ENCODE data around the gene ACTN1. TPM values are rescaled to one million over a fixed set of nuclear protein-coding genes. Genes with fewer than 3 reads are reported as not detected.
A peak's percentile ranks its signal among the peaks of the same experiment; 100 is the strongest.

The ACTN1 gene
- total RNA-seq, 4 donors from 2014 or later: 958 to 2,110 (median 1,439) TPM

- 50% methylated on average over 3 of the region's 3 CpGs for WGBS
- TF ChIP-seq POLR2AphosphoS5 (IDR thresholded peaks at IDR 0.05) (no peak), EP300 (IDR thresholded peaks at IDR 0.05) (no peak), POLR2A (IDR thresholded peaks at IDR 0.05; ENCODE audit: low read depth) (no peak), CTCF (IDR thresholded peaks at IDR 0.05) (no peak)
- Histone ChIP-seq H3K4me3 (no peak overlapping the region), H3K27me3 (no peaks in the 10 kb centered on the region), H3K9me3 (no peaks in the 10 kb centered on the region), H3K27ac (replicated peaks in 1 of 4) (peak overlapping the region; percentile 90 to 98 (median 97)), H3K4me1 (peaks cover 97 to 100% (median 100%) of the 10 kb centered on the region in 4 donors), H3K36me3 (peaks cover 0 to 8% (median 0%) of the 10 kb centered on the region in 4 donors)
- intact Hi-C loops (cut with DNase I): loop anchor here (5.0 kb wide), 1 partner anchor 37 kb away; the partner anchor contains the start of gene ACTN1
- no peak for DNase-seq (ENCODE audit: extremely low spot score)
Measured at GRCh38 chr14:68940614-68941185, 38.4 kb downstream of the ACTN1 start.

- Histone ChIP-seq H3K4me1 (peaks cover 97 to 100% (median 100%) of the 10 kb centered on the region in 4 donors), H3K4me3 (peak overlapping the region in 1 of 4 donors; percentile 9), H3K27me3 (no peaks in the 10 kb centered on the region), H3K36me3 (peaks cover 0 to 8% (median 0%) of the 10 kb centered on the region in 4 donors), H3K9me3 (no peaks in the 10 kb centered on the region), H3K27ac (replicated peaks in 1 of 4) (peak overlapping the region; percentile 90 to 98 (median 97))
- intact Hi-C loops (cut with DNase I): loop anchor here (5.0 kb wide), 1 partner anchor 37 kb away; the partner anchor contains the start of gene ACTN1
- 21% methylated on average over 3 of the region's 9 CpGs for WGBS
- no peak for DNase-seq (ENCODE audit: extremely low spot score)
- TF ChIP-seq POLR2A (IDR thresholded peaks at IDR 0.05; ENCODE audit: low read depth): no peak
- no peak for TF ChIP-seq CTCF (IDR thresholded peaks at IDR 0.05)
- peak; percentile 5 for TF ChIP-seq EP300 (IDR thresholded peaks at IDR 0.05)
- TF ChIP-seq POLR2AphosphoS5 (IDR thresholded peaks at IDR 0.05): peak; percentile 90 to 92
Measured at GRCh38 chr14:68939893-68940613, 39.0 kb downstream of the ACTN1 start.

GRCh38 chr14:68939181-68939892, 39.8 kb downstream of the ACTN1 start:
- no peak for TF ChIP-seq CTCF (IDR thresholded peaks at IDR 0.05)
- TF ChIP-seq POLR2AphosphoS5 (IDR thresholded peaks at IDR 0.05): no peak
- TF ChIP-seq EP300 (IDR thresholded peaks at IDR 0.05): no peak
- no peak for TF ChIP-seq POLR2A (IDR thresholded peaks at IDR 0.05; ENCODE audit: low read depth)
- 37% methylated on average over 11 of the region's 11 CpGs for WGBS
- peak overlapping the region in 2 of 4 donors; percentile 9 to 11 for H3K4me3 ChIP-seq

GRCh38 chr14:68938271-68939150, 40.6 kb downstream of the ACTN1 start:
- H3K27ac ChIP-seq (replicated peaks in 1 of 4): peak overlapping the region; percentile 90 to 98 (median 97)
- DNase-seq (ENCODE audit: extremely low spot score): no peak
- no peak for TF ChIP-seq CTCF (IDR thresholded peaks at IDR 0.05)
- TF ChIP-seq EP300 (IDR thresholded peaks at IDR 0.05): no peak
- H3K4me1 ChIP-seq: peaks cover 96 to 100% (median 100%) of the 10 kb centered on the region in 4 donors
- H3K9me3 ChIP-seq: no peaks in the 10 kb centered on the region
- 23% methylated on average over 4 of the region's 4 CpGs for WGBS
- H3K27me3 ChIP-seq: no peaks in the 10 kb centered on the region
- peak overlapping the region in 2 of 4 donors; percentile 9 to 11 for H3K4me3 ChIP-seq
- peaks cover 0 to 8% (median 0%) of the 10 kb centered on the region in 4 donors for H3K36me3 ChIP-seq
- intact Hi-C loops (cut with DNase I): no loop called here

More at GRCh38 chr14:68939181-68939892, 39.8 kb downstream of the ACTN1 start:
- intact Hi-C loops (cut with DNase I): no loop called here
- H3K4me1 ChIP-seq: peaks cover 99 to 100% (median 100%) of the 10 kb centered on the region in 4 donors
- peak overlapping the region; percentile 90 to 98 (median 97) for H3K27ac ChIP-seq (replicated peaks in 1 of 4)
- H3K27me3 ChIP-seq: no peaks in the 10 kb centered on the region
- H3K36me3 ChIP-seq: peaks cover 0 to 8% (median 0%) of the 10 kb centered on the region in 4 donors
- H3K9me3 ChIP-seq: no peaks in the 10 kb centered on the region
- no peak for DNase-seq (ENCODE audit: extremely low spot score)

All from esophagus muscularis mucosa (tissue), 4 donors.